Measurements from ENCODE around the gene DOCK2.

GRCh38 chr5:169756071-169756765 is 119.1 kb downstream of the DOCK2 start:
- TF ChIP-seq POLR2A (IDR thresholded peaks at IDR 0.05) = no peak
- TF ChIP-seq CTCF (IDR thresholded peaks at IDR 0.05) = no peak

All from lower leg skin (tissue), 3 donors.